ENCODE results near the gene MYLK. TPM values are rescaled to one million over a fixed set of nuclear protein-coding genes. Genes with fewer than 3 reads are reported as not detected.
A peak's percentile ranks its signal among the peaks of the same experiment; 100 is the strongest.
"Not testable (repeated sequence)": the region's sequence is repeated elsewhere in the genome, so short reads cannot be mapped to it uniquely, and the experiment has no call there.

The MYLK gene
- total RNA-seq, 1 donor from 2014 or later, result 11.1 TPM

DNA sequence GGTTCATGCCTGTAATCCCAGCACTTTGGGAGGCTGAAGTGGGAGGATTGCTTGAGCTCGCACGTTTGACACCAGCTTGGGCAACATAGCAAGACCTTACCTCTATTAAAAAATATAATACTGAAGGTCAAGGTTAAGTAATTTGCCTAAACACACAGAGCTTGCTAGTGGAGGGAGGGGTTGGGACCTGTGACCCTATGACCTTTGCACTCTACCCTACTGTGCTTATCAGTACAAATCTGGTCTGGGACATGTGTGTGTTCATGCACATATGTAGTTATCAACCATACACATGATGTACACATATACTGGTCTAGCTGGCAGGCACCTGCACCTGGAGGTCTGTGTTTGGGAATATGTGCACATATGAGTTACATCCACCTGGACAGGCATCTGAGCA, 181.4 kb downstream of the MYLK start:
- no peak overlapping the region for H3K4me3 ChIP-seq
- H3K4me1 ChIP-seq, result peaks cover 13% of the 10 kb centered on the region
- H3K27ac ChIP-seq (replicated peaks), result no peak overlapping the region
- no peaks in the 10 kb centered on the region for H3K9me3 ChIP-seq (replicated peaks)
- intact Hi-C loops (cut with micrococcal nuclease), result loop anchor here (5.0 kb wide), 1 partner anchor 50 kb away; no protein-coding TSS in a partner anchor
- H3K27me3 ChIP-seq (ENCODE audit: low read depth), result no peaks in the 10 kb centered on the region
- no peak for DNase-seq
- no peaks in the 10 kb centered on the region for H3K36me3 ChIP-seq
- no peak for TF ChIP-seq CTCF (IDR thresholded peaks at IDR 0.05; ENCODE audit: borderline replicate concordance)

DNA sequence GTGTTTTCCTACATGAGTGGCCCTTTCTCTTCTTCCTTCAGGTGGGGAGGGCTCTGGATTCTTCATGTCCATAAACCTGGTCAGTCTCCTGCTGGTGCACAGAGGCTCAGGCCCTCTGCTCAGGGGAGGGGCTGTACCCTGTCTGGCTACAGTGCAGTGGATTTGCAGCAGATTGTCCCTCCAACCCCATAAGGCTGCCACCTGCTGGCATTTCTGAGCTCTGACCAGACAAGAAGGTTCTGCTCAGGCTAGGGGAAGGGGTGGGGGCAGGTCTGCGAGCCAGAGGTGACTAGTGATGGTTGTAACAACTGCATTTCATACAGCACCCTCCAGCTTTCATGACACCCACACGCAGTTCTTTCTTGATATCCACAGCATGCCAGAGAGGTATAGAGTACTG, 182.1 kb downstream of the MYLK start:
- peak; percentile 78 for TF ChIP-seq CTCF (IDR thresholded peaks at IDR 0.05; ENCODE audit: borderline replicate concordance)
- DNase-seq; H3K27me3 ChIP-seq (ENCODE audit: low read depth); H3K27ac ChIP-seq (replicated peaks); H3K9me3 ChIP-seq (replicated peaks); H3K36me3 ChIP-seq: not testable (repeated sequence)
- intact Hi-C loops (cut with micrococcal nuclease), result loop anchor here (5.0 kb wide), 1 partner anchor 50 kb away; no protein-coding TSS in a partner anchor
- peaks cover 14% of the 10 kb centered on the region for H3K4me1 ChIP-seq
- H3K4me3 ChIP-seq, result peak overlapping the region; percentile 56

DNA sequence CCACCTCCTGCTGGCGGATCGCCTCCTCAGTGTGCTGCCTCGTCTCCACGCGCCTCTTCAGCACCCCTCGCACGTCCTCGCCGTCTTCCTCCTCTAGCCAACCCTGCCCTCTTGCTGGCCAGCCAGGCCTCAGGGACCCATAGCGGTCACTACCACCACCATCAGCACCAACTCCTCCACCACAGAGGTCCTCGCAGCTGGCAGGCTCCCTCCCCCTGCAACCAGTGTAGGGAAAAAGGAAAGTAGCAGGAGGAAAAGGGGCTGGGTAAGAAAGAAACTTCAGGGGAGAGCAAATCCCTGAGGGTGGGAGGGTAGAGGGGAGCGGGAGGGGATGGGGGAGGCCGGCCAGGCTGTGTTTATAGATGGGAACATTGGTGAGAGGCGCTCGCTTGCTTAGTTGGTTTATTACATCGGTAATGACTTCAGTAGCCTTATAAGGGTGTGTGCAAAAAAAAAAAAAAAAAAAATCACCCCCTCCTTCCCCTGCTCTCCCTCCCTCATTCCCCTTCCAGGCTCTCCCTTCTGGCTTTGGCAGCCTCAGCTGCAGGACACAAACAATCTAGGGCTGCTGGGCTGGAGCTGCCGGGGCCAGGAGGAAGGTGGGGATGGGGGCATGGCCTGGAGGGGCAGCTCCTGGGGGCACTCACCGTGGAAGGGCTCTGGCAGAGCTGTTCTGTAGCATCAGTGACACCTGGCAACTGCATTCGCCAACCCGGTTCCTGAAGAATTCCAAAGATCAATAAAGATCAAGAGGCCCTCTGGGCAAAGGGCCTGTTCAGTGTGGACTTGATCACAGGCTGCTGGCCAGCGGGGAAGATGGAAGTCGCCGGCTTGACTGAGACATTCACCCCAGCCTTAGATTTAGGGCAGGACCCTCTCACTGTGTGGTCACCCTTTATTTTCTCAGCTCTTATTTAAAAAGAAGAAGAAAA, 183.1 kb downstream of the MYLK start:
- DNase-seq, result no peak
- no peaks in the 10 kb centered on the region for H3K9me3 ChIP-seq (replicated peaks)

GRCh38 chr3:123698813-123699212, 185.3 kb downstream of the MYLK start:
- no peak for DNase-seq
- H3K9me3 ChIP-seq (replicated peaks), result no peaks in the 10 kb centered on the region
- peaks cover 39% of the 10 kb centered on the region for H3K4me1 ChIP-seq
- no peak for TF ChIP-seq CTCF (IDR thresholded peaks at IDR 0.05; ENCODE audit: borderline replicate concordance)
- H3K27me3 ChIP-seq (ENCODE audit: low read depth), result no peaks in the 10 kb centered on the region
- peak overlapping the region; percentile 56 for H3K4me3 ChIP-seq
- no peaks in the 10 kb centered on the region for H3K36me3 ChIP-seq
- intact Hi-C loops (cut with micrococcal nuclease), result no loop called here
- H3K27ac ChIP-seq (replicated peaks), result peak overlapping the region; percentile 83

More for the DNA sequence above, 183.1 kb downstream of the MYLK start:
- Histone ChIP-seq H3K36me3 (no peaks in the 10 kb centered on the region), H3K27ac (replicated peaks) (peak overlapping the region; percentile 83), H3K4me1 (peaks cover 24% of the 10 kb centered on the region), H3K27me3 (ENCODE audit: low read depth) (no peaks in the 10 kb centered on the region), H3K4me3 (peak overlapping the region; percentile 56)
- no peak for TF ChIP-seq CTCF (IDR thresholded peaks at IDR 0.05; ENCODE audit: borderline replicate concordance)
- intact Hi-C loops (cut with micrococcal nuclease), result loop anchor here (5.0 kb wide), 1 partner anchor 49 kb away; no protein-coding TSS in a partner anchor

- Histone ChIP-seq H3K27ac (replicated peaks) (peak overlapping the region; percentile 83), H3K9me3 (replicated peaks) (no peaks in the 10 kb centered on the region), H3K27me3 (ENCODE audit: low read depth) (no peaks in the 10 kb centered on the region), H3K36me3 (no peaks in the 10 kb centered on the region), H3K4me1 (peaks cover 56% of the 10 kb centered on the region), H3K4me3 (peak overlapping the region; percentile 56)
- no peak for TF ChIP-seq CTCF (IDR thresholded peaks at IDR 0.05; ENCODE audit: borderline replicate concordance)
- DNase-seq, result no peak
- intact Hi-C loops (cut with micrococcal nuclease), result no loop called here
Observed at GRCh38 chr3:123696808-123697207, 187.3 kb downstream of the MYLK start.

Measured in left ventricle myocardium inferior (tissue), 1 donor.